ENCODE results near the gene SAMD14. TPM values are rescaled to one million over a fixed set of nuclear protein-coding genes. Genes with fewer than 3 reads are reported as not detected.
A peak's percentile ranks its signal among the peaks of the same experiment; 100 is the strongest.

The SAMD14 gene
- total RNA-seq, 1 donor from 2014 or later, result 27.6 TPM

DNA sequence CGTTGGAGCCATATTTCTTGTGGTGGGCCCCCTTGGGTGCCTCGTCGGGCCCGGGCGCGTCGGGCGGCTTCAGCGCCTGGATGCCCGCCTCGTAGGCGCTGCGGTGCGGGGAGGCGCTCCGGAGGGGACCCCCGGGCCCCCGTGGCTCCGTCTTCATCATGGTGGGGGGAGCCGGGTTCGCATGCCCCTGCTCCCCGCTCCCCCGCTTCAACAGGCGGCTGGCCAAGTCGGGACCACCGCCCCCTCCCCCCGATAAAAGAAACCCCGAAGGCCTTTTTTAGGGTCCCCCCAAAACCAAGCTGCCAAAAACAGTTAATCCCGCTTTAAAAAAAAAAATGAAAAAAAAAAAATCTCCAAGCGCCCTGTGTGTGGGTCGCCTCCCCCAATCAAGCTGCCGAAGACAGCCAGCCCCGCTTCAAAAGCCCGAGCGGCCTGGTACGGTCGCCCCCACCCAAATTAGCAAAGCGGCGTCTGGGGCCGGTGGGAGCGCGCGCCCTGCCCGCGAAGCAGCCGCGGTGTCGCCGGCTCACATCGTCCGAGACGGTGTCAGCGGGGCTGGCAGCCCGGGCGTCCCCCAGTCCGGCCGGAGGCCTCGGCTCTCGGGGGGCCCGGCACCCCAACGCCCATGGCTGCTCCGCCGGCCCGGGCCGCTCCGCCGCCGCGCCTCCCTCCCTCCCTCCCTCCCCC, 20.5 kb upstream of the SAMD14 start, which contains the start of gene PPP1R9B:
PPP1R9B (minus strand) TSS at position 324 of the 687 bp plus-strand sequence; CDS start at position 160, 164 bp downstream.
- Mint-ChIP-seq H3K27ac (ENCODE audit: unreplicated experiment) (peak within 1 kb of the TSS; percentile 94), H3K36me3 (ENCODE audit: low read depth) (peaks cover 2% of the 10 kb centered on the region), H3K9me3 (ENCODE audit: low read depth) (no peaks in the 10 kb centered on the region), H3K4me1 (ENCODE audit: low read depth) (peaks cover 46% of the 10 kb centered on the region), H3K4me3 (ENCODE audit: unreplicated experiment) (peak within 1 kb of the TSS; percentile 87), H3K27me3 (ENCODE audit: low read depth) (no peaks in the 10 kb centered on the region)
- DNase-seq (ENCODE audit: low spot score), result no peak
- TF ChIP-seq CTCF (IDR thresholded peaks at IDR 0.05), result no peak

GRCh38 chr17:50149417-50150353, 19.7 kb upstream of the SAMD14 start:
- TF ChIP-seq CTCF (IDR thresholded peaks at IDR 0.05), result peak; percentile 31
- peak overlapping the region; percentile 51 for H3K27ac Mint-ChIP-seq (ENCODE audit: unreplicated experiment)
- H3K4me3 Mint-ChIP-seq (ENCODE audit: unreplicated experiment), result peak overlapping the region; percentile 87
- peaks cover 2% of the 10 kb centered on the region for H3K36me3 Mint-ChIP-seq (ENCODE audit: low read depth)
- H3K4me1 Mint-ChIP-seq (ENCODE audit: low read depth), result peaks cover 45% of the 10 kb centered on the region
- H3K27me3 Mint-ChIP-seq (ENCODE audit: low read depth), result no peaks in the 10 kb centered on the region
- DNase-seq (ENCODE audit: low spot score), result peak; percentile 90
- no peaks in the 10 kb centered on the region for H3K9me3 Mint-ChIP-seq (ENCODE audit: low read depth)

- no peak for TF ChIP-seq CTCF (IDR thresholded peaks at IDR 0.05)
- Mint-ChIP-seq H3K4me1 (ENCODE audit: low read depth) (peaks cover 45% of the 10 kb centered on the region), H3K9me3 (ENCODE audit: low read depth) (no peaks in the 10 kb centered on the region), H3K27me3 (ENCODE audit: low read depth) (no peaks in the 10 kb centered on the region), H3K36me3 (ENCODE audit: low read depth) (peaks cover 7% of the 10 kb centered on the region), H3K4me3 (ENCODE audit: unreplicated experiment) (peak overlapping the region; percentile 87), H3K27ac (ENCODE audit: unreplicated experiment) (peak overlapping the region; percentile 51)
- peak; percentile 87 for DNase-seq (ENCODE audit: low spot score)
Observed at GRCh38 chr17:50149091-50149416, 19.1 kb upstream of the SAMD14 start.

- Mint-ChIP-seq H3K27me3 (ENCODE audit: low read depth) (no peaks in the 10 kb centered on the region), H3K27ac (ENCODE audit: unreplicated experiment) (peak overlapping the region; percentile 81)
Observed at GRCh38 chr17:50148226-50149090, 18.5 kb upstream of the SAMD14 start.

More at GRCh38 chr17:50148226-50149090, 18.5 kb upstream of the SAMD14 start:
- H3K4me3 Mint-ChIP-seq (ENCODE audit: unreplicated experiment), result peak overlapping the region; percentile 87
- H3K9me3 Mint-ChIP-seq (ENCODE audit: low read depth), result no peaks in the 10 kb centered on the region
- DNase-seq (ENCODE audit: low spot score), result peak; percentile 88
- peaks cover 45% of the 10 kb centered on the region for H3K4me1 Mint-ChIP-seq (ENCODE audit: low read depth)
- TF ChIP-seq CTCF (IDR thresholded peaks at IDR 0.05), result peak; percentile 71
- peaks cover 9% of the 10 kb centered on the region for H3K36me3 Mint-ChIP-seq (ENCODE audit: low read depth)

All from chondrocyte (in vitro differentiated cells).